Measurements from ENCODE around the gene HAPLN3.
"Not testable (repeated sequence)": the region's sequence is repeated elsewhere in the genome, so short reads cannot be mapped to it uniquely, and the experiment has no call there.

Gene HAPLN3, protein sequence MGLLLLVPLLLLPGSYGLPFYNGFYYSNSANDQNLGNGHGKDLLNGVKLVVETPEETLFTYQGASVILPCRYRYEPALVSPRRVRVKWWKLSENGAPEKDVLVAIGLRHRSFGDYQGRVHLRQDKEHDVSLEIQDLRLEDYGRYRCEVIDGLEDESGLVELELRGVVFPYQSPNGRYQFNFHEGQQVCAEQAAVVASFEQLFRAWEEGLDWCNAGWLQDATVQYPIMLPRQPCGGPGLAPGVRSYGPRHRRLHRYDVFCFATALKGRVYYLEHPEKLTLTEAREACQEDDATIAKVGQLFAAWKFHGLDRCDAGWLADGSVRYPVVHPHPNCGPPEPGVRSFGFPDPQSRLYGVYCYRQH

DNA sequence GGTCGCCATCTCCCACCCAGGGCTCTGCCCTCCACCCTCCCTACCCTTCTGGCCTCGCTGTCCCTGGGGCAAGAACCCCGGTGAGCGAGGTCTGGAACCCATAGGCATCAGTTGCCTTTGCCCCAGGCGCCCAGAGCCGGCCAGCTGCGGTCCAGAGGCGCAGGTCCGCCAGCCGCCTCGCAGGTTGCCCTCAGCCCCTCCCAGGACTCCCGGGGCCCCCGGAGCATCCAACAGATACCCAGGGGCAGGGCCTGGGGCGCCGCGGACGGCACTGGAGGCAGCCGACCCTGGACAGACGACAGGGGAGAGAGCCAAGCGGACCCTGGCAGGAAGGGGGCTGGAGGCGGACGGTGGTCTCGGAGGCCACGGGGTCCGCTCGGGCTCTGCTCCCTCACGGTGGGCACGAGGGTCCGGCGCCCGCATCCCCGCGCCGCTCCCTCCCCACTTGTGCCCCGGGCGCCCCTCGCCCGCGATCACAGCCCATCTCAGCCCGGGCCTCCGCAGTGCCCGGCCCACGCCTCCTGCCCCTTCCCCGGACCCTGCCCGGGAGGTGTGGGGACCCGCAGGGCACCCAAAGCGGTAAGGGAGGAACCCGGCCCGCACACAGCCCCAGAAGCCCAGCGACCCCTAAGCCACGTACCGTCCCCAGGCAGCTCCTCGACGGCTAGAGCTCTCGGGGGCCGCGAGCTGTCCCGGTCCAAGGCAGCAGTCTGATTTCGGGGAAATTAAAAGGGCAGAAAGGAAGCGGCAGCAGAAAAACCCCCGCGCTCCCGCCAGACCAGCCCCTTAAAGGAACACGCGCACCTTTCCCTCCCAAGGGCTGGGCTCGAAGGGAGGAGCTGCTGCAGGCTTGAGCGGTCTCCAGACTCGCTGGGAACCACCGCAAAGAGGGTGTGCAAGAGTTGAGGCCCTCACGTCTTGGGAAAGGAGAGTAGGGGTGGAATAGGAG lies at the start of gene HAPLN3:
Gene HAPLN3, minus strand, starts transcription at position 726 of the 949 bp plus-strand sequence. CDS start 8,246 bp downstream, outside the sequence.
- FAIRE-seq, result no peak
- TF ChIP-seq, protein P1, sequence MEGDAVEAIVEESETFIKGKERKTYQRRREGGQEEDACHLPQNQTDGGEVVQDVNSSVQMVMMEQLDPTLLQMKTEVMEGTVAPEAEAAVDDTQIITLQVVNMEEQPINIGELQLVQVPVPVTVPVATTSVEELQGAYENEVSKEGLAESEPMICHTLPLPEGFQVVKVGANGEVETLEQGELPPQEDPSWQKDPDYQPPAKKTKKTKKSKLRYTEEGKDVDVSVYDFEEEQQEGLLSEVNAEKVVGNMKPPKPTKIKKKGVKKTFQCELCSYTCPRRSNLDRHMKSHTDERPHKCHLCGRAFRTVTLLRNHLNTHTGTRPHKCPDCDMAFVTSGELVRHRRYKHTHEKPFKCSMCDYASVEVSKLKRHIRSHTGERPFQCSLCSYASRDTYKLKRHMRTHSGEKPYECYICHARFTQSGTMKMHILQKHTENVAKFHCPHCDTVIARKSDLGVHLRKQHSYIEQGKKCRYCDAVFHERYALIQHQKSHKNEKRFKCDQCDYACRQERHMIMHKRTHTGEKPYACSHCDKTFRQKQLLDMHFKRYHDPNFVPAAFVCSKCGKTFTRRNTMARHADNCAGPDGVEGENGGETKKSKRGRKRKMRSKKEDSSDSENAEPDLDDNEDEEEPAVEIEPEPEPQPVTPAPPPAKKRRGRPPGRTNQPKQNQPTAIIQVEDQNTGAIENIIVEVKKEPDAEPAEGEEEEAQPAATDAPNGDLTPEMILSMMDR (IDR thresholded peaks at IDR 0.05; ENCODE audit: insufficient read depth, missing control alignments), result no peak
- DNase-seq (ENCODE audit: insufficient read length, low spot score), result no peak

DNA sequence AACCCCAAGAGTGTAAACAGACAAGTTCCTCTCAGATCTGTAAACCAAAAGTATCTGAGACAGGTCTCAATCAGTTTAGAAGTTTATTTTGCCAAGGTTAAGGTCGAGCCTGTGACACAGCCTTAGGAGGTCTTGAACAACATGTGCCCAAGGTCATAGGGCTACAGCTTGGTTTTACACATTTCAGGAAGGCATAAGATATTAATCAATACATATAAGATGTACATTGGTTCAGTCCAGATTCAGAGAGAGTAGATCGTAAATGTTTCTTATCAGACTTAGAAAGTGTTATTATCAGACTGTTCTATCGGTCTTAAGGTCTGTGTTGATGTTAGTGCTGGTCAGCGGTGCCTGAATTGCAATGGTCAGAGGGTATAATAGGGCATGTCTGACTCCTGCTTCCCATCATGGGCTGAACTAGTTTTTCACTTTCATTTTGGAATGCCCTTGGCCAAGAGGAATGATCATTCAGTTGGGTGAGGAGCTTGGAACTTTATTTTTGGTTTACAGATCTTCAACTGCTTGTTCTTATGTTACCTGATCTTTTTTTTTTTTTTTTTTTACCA lies 44.8 kb upstream of the HAPLN3 start:
- TF ChIP-seq, protein P1 (IDR thresholded peaks at IDR 0.05; ENCODE audit: insufficient read depth, missing control alignments), result no peak
- no peak for FAIRE-seq
- no peak for DNase-seq (ENCODE audit: insufficient read length, low spot score)

DNA sequence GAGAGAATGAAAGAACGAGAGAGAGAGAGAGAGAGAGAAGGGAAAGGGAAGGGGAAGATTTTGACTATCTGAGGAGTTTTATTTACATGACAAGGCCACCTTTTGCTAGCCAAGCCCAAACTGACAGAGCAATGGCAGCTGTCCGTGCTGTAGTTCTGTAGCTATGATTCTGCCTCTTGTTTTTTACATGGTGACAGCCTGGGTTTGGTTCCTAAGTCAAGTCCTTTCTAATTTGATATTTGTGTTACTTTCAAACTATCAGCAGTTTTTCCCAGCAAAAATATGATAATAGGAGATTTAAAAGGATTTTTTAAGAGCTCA lies 44.1 kb upstream of the HAPLN3 start:
- no peak for FAIRE-seq

DNA sequence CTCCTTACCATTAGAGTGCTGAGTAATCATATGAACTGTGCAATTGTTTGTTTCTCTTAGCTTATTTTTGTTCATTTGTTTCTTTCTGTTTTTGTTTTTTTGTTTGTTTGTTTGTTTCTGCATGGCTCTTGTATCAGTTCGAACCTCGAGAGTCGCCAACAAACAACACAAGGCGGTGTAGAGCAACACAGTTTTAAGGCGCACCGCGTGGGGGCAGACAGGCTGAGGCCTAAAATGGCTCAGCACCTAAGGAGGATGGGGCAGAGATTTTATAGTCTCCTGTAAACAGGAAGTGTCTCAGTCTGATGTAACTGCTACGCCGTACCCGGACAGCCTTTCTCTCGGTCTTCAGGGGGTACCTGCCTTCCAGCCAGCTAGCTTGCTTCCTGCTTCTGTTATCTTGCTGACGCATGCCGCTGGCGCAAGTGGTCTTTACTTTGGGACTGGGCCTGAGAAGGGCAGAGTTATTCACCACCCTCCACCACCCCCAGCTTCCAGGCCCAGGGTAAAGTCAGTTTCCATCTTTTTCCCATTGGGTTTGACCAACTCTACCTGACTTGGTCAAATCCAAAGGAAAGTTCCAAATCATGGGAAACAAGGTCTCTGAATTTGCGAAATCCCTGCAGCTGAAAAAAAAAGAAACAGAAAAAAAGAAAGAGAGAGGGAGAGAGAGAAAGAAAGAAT lies 43.6 kb upstream of the HAPLN3 start:
- TF ChIP-seq, protein P1 (IDR thresholded peaks at IDR 0.05; ENCODE audit: insufficient read depth, missing control alignments), result no peak
- no peak for DNase-seq (ENCODE audit: insufficient read length, low spot score)
- FAIRE-seq, result no peak

More for the DNA sequence above, 44.1 kb upstream of the HAPLN3 start:
- DNase-seq (ENCODE audit: insufficient read length, low spot score), result no peak
- TF ChIP-seq, protein P1 (IDR thresholded peaks at IDR 0.05; ENCODE audit: insufficient read depth, missing control alignments), result no peak

DNA sequence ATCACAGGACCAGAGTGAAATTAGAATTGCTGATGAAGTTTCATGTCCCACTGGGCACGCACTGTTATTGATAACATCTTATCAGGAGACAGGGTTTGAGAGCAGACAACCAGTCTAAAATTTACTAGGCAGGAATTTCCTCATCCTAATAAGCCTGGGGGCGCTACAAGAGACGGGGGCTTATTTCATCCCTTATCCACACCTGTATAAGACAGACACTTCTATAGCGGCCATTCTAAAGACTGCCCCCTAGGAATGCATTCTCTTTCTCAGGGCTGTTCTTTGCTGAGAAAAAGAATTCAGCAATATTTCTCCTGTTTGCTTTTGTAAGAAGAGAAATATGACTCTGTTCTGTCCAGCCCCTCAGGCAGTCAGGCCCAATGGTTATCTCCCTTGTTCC lies 39.1 kb upstream of the HAPLN3 start:
- not testable (repeated sequence) for FAIRE-seq; DNase-seq (ENCODE audit: insufficient read length, low spot score)

DNA sequence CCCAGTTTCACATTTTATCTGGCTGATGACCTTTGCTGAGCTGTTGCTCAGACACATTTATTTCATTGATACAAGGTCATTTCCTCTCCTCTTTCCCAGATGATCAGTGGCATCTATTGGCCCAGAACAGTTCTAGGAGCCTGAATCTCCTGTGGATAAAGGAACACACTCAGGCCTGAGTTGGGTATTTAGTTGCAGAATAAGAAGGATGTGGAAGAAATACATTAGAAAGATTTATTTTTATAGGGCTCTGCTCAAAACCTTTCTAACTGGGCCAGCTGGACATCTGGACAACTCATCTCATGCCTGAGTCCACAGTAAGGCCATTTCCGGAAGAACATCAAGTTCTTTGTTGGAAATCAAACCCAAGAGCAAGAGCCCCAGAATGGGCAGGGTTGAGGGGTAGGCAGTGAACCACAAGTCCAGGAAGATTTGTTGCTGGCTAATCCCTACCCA lies 37.6 kb upstream of the HAPLN3 start:
- TF ChIP-seq, protein P1 (IDR thresholded peaks at IDR 0.05; ENCODE audit: insufficient read depth, missing control alignments), result no peak
- DNase-seq (ENCODE audit: insufficient read length, low spot score), result no peak
- FAIRE-seq, result no peak
